Liver (tissue), 9 donors: ENCODE measurements around the gene PFKFB3. TPM values are rescaled to one million over a fixed set of nuclear protein-coding genes. Genes with fewer than 3 reads are reported as not detected.

ENCODE experiments used
- DNase-seq: peaks from one replicate; pipeline ENCODE4 v3.0.0-alpha.2; 2017; ENCODE audit warnings: low spot score
- H3K27ac ChIP-seq, 2 donors: one replicate each; pipeline ENCODE4 v1.7.0; 2013; ENCODE audit warnings: inconsistent platforms in 2 of 2, low read length in 2 of 2, control low read depth in 1 of 2, low read depth in 1 of 2, mild to moderate bottlenecking in 1 of 2
- H3K27me3 ChIP-seq, 4 donors: one replicate each; pipeline versions ENCODE4 v1.6.1 to v1.7.0; 2013; ENCODE audit warnings: low read length in 3 of 4, inconsistent platforms in 1 of 4, mild to moderate bottlenecking in 1 of 4, moderate library complexity in 1 of 4; ENCODE audit not compliant: control insufficient read depth in 4 of 4, insufficient read depth in 4 of 4
- H3K36me3 ChIP-seq, 4 donors: one replicate each; pipeline versions ENCODE4 v1.6.1 to v1.7.0; 2013; ENCODE audit warnings: low read length in 3 of 4, mild to moderate bottlenecking in 3 of 4, low read depth in 1 of 4, moderate library complexity in 1 of 4; ENCODE audit not compliant: control insufficient read depth in 4 of 4, insufficient read depth in 3 of 4
- H3K4me1 ChIP-seq, 4 donors: one replicate each; pipeline versions ENCODE4 v1.6.1 to v1.7.0; 2013; ENCODE audit warnings: low read length in 3 of 4, mild to moderate bottlenecking in 3 of 4, moderate library complexity in 1 of 4; ENCODE audit not compliant: control insufficient read depth in 4 of 4, insufficient read depth in 4 of 4
- H3K4me3 ChIP-seq, 3 donors: one replicate each; pipeline versions ENCODE4 v1.6.1 to v1.7.0; 2013; ENCODE audit warnings: low read length in 3 of 3, control low read depth in 1 of 3, low read depth in 1 of 3, mild to moderate bottlenecking in 1 of 3
- H3K9ac ChIP-seq, 2 donors: one replicate each; pipeline ENCODE4 v1.7.0; 2013; ENCODE audit warnings: low read length in 2 of 2, mild to moderate bottlenecking in 2 of 2, moderate library complexity in 2 of 2, control low read depth in 1 of 2, low read depth in 1 of 2
- H3K9me3 ChIP-seq, 4 donors: one replicate each; pipeline versions ENCODE4 v1.6.1 to v1.7.0; 2013; ENCODE audit warnings: low read length in 3 of 4; ENCODE audit not compliant: control insufficient read depth in 4 of 4
- ATF3 ChIP-seq: IDR thresholded peaks from 2 replicates; pipeline ENCODE4 v1.6.1; 2016; ENCODE audit warnings: antibody characterized with exemption
- CTCF ChIP-seq: fragments of 150-350 bp; IDR thresholded peaks from 2 replicates; pipeline ENCODE4 v1.5.1; 2017; ENCODE audit warnings: improper control_type of control experiment, low read depth, low read length; ENCODE audit not compliant: missing input control
- EGR1 ChIP-seq, 2 donors: IDR thresholded peaks; 2 replicates each; pipeline ENCODE4 v1.6.1; 2016 to 2018; ENCODE audit warnings: antibody characterized with exemption in 2 of 2, low read depth in 2 of 2
- FOXA1 ChIP-seq: IDR thresholded peaks from 2 replicates; pipeline ENCODE4 v1.6.1; 2016; ENCODE audit warnings: antibody characterized with exemption
- FOXA2 ChIP-seq: IDR thresholded peaks from 2 replicates; pipeline ENCODE4 v1.6.1; 2016; ENCODE audit warnings: antibody characterized with exemption
- GABPA ChIP-seq, 2 donors: IDR thresholded peaks in 1 of 2; conservative IDR thresholded peaks in 1 of 2; 2 replicates each; pipeline ENCODE4 v1.6.1; 2016; ENCODE audit warnings: antibody characterized with exemption in 2 of 2, mild to moderate bottlenecking in 1 of 2, moderate library complexity in 1 of 2
- HNF4A ChIP-seq, 2 donors: conservative IDR thresholded peaks; 2 replicates each; pipeline ENCODE4 v1.6.1; 2016; ENCODE audit warnings: antibody characterized with exemption in 2 of 2, mild to moderate bottlenecking in 2 of 2
- JUND ChIP-seq, 2 donors: IDR thresholded peaks; 2 replicates each; pipeline ENCODE4 v1.6.1; 2016; ENCODE audit warnings: antibody characterized with exemption in 2 of 2
- MAX ChIP-seq: IDR thresholded peaks from 2 replicates; pipeline ENCODE4 v1.6.1; 2016; ENCODE audit warnings: antibody characterized with exemption
- NR2F2 ChIP-seq: IDR thresholded peaks from 2 replicates; pipeline ENCODE4 v1.6.1; 2016; ENCODE audit warnings: antibody characterized with exemption
- REST ChIP-seq: IDR thresholded peaks from 2 replicates; pipeline ENCODE4 v1.6.1; 2016; ENCODE audit warnings: antibody characterized with exemption, mild to moderate bottlenecking
- SP1 ChIP-seq: IDR thresholded peaks from 2 replicates; pipeline ENCODE4 v1.6.1; 2018; ENCODE audit warnings: antibody characterized with exemption, mild to moderate bottlenecking
- TAF1 ChIP-seq: conservative IDR thresholded peaks from 2 replicates; pipeline ENCODE4 v1.6.1; 2016; ENCODE audit warnings: antibody characterized with exemption, mild to moderate bottlenecking
- YY1 ChIP-seq: IDR thresholded peaks from 2 replicates; pipeline ENCODE4 v1.6.1; 2016; ENCODE audit warnings: antibody characterized with exemption, mild to moderate bottlenecking
- ZBTB33 ChIP-seq: IDR thresholded peaks from 2 replicates; pipeline ENCODE4 v1.6.1; 2016; ENCODE audit warnings: antibody characterized with exemption
- WGBS: extraction: QIAGEN DNeasy Blood & Tissue Kit; methylation state at CpG from one replicate; pipeline ENCODE4 v1.1.7; 2013; 5-methylcytosine and 5-hydroxymethylcytosine counted together
- polyA plus RNA-seq, 2 donors: library from polyadenylated mRNA; stranded (reverse) in 1 of 2; unstranded in 1 of 2; fragments of 200-250 nt in 1 of 2; fragments of >200 nt in 1 of 2; fragmentation: Nextera tagmentation in 1 of 2; extraction: Ambion mirVana in 1 of 2; gene quantifications; one replicate each; pipeline versions ENCODE4 v1.2.1 to v1.2.3, GENCODE V29; 2013 to 2015
- total RNA-seq, 2 donors: library from RNA; depleted of rRNA; stranded (reverse); fragments of >200 nt; gene quantifications; one replicate each; pipeline ENCODE4 v1.2.3, GENCODE V29; 2014
- donor health status: healthy.
- donor health status: healthy.
- donor health status: healthy.
- donor health status: healthy.
- donor health status: healthy.

The PFKFB3 gene
- total and polyA plus RNA-seq, 4 donors = 1.6 to 9.1 (median 5.8) TPM

GRCh38 chr10:6180480-6181110 lies 22.1 kb upstream of the PFKFB3 start:
- H3K27ac ChIP-seq = no peak overlapping the region
- DNase-seq = no peak
- TF ChIP-seq SP1 = no peak
- no peak for TF ChIP-seq GABPA (IDR thresholded peaks at IDR 0.05 in 1 of 2, conservative IDR thresholded peaks at IDR 0.05 in 1 of 2)
- no peak for TF ChIP-seq NR2F2
- no peak for TF ChIP-seq HNF4A (conservative IDR thresholded peaks at IDR 0.05)
- no peak for TF ChIP-seq ZBTB33
- no peak for TF ChIP-seq FOXA1
- no peak for TF ChIP-seq CTCF
- no peak for TF ChIP-seq JUND (IDR thresholded peaks at IDR 0.05)
- TF ChIP-seq TAF1 = no peak
- no peak for TF ChIP-seq REST
- no peak for TF ChIP-seq YY1
- no peak for TF ChIP-seq FOXA2
- no peak for TF ChIP-seq EGR1 (IDR thresholded peaks at IDR 0.05; ENCODE audit: low read depth in 2 of 2)
- TF ChIP-seq ATF3 = no peak
- H3K9me3 ChIP-seq = no peaks in the 10 kb centered on the region
- peaks cover 5 to 28% (median 14%) of the 10 kb centered on the region in 4 donors for H3K4me1 ChIP-seq
- H3K4me3 ChIP-seq = no peak overlapping the region
- no peaks in the 10 kb centered on the region for H3K27me3 ChIP-seq
- no peak overlapping the region for H3K9ac ChIP-seq
- 89% methylated on average over 4 of the region's 4 CpGs for WGBS
- no peaks in the 10 kb centered on the region for H3K36me3 ChIP-seq

GRCh38 chr10:6181249-6181648 lies 21.5 kb upstream of the PFKFB3 start:
- no peak for DNase-seq
- H3K4me1 ChIP-seq = peaks cover 4 to 28% (median 14%) of the 10 kb centered on the region in 4 donors
- H3K36me3 ChIP-seq = no peaks in the 10 kb centered on the region
- H3K27ac ChIP-seq = no peak overlapping the region
- no peaks in the 10 kb centered on the region for H3K9me3 ChIP-seq
- TF ChIP-seq HNF4A (conservative IDR thresholded peaks at IDR 0.05) (no peak), SP1 (no peak), MAX (no peak), ATF3 (no peak), CTCF (no peak), EGR1 (IDR thresholded peaks at IDR 0.05; ENCODE audit: low read depth in 2 of 2) (no peak), GABPA (IDR thresholded peaks at IDR 0.05 in 1 of 2, conservative IDR thresholded peaks at IDR 0.05 in 1 of 2) (no peak), FOXA1 (no peak)
- H3K27me3 ChIP-seq = no peaks in the 10 kb centered on the region
- no peak overlapping the region for H3K9ac ChIP-seq
- over 99% methylated on average over 6 of the region's 6 CpGs for WGBS
- H3K4me3 ChIP-seq = no peak overlapping the region
